Measurements from ENCODE around the gene HIPK3.

Gene HIPK3

DNA sequence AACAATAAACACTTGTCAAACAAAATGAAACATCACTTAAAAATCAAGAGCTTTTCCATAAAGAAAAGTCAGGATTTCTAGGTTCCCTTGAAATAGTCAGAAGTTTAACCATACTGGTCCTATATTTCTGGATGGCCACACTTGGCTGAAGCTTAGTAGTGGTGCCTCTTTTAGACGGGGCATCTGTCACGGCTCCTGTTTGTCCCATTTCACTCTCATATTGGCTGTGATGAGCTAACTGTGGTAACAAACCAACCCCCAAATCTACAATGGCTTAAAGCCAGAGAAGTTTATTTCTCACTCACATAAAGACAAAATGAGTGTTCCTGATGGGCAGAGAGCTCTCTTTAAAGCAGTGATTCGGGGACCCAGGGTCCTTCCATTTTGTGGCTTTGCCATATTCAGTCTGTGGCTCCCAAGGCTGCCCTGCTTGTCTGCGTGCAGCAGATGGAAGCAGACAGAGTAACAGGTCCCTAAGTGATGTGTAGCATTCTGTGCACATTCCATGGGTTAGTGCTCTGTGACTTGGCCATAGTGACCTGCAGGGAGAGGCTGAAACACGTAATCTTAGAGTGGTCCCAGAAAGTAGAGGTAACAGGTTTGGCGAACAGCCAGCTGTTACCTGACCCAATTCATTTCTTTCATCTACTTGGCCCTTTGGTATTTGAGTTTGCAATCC lies 137.4 kb downstream of the HIPK3 start:
- DNase-seq: no peak

DNA sequence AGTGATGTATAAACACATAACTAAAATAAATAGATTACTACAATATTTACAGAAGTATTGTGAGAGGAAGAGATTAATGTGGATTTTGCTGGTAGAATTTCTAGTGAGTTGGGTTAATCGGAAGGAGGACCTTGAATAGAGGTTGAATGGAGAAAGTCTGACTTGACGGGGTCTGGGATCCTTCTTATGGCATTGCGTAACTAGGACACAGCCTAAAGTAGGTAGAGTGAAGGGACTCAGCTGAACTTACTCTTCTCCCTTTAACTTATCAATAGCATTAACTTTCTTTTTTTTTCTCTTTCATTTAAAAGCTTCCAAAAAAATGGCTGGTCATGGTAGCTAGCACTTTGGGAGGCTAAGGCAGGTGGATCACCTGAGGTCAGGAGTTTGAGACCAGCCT lies 139.2 kb downstream of the HIPK3 start:
- no peak for DNase-seq

GRCh38 chr11:33399421-33399820 lies 142.2 kb downstream of the HIPK3 start:
- no peak for DNase-seq

DNA sequence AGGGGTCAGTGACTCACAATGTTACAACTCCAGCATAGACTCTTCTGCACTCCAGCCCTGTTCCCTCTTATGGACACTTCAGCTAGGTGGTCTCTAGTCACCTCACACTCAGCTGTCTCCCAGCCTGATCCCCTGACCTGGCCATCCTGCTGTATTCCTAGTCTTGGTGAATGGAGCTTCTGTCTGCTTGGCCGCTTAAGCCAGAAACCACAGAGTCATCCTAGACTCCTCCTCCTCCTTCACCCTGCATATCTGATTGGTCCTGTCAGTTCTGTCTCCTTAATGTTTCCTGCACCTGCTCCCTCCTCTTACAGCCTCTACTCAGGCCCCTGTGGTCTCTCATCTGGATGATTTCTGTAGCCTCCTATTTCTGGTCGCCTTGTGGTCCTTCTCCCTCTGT lies 144.9 kb downstream of the HIPK3 start:
- no peak for DNase-seq

- DNase-seq: no peak
Measured at GRCh38 chr11:33403344-33403743, 146.2 kb downstream of the HIPK3 start.

DNA sequence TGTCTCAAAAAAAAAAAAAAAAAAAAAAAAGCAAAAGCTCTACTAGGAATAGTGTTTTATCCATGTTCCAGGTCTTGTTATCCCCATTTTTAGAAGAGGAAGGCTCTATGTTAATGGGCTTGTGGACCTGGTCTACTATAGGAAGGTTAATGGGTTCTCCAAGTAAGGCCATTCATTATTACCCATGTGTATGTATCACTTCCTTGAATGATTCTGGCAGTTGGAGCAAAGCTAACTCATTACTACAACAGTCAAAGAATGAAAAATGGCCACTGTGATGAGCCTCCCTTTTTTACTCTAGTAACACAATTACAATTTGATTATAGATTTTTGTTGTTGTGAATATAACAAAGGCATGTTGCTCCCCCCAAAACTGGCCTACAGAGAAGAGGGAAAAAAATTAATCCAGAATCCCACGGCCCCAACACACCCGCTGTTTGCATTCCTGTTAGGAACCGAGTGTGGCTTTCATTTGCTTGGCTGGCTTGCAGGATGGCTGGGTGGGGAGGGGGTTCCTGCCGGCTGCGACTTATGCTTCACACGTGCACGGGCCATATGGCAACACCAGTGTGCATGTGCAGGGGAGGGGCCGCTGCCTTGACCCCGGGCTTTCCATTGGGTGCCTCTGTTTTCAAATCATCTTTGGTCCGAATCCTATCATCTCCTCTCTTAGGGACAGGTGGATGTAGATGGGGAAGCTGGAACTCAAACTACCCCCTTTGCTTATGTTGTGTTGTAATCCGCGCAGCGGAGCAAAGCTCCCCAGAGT lies 148.8 kb downstream of the HIPK3 start:
- no peak for DNase-seq

Data from activated CD4-positive, CD25-positive, alpha-beta regulatory T cell (primary cell).